ENCODE results near the gene MGAT4B.
"Not testable (repeated sequence)": the region's sequence is repeated elsewhere in the genome, so short reads cannot be mapped to it uniquely, and the experiment has no call there.

The MGAT4B gene

GRCh38 chr5:179806250-179807048 lies at the start of gene MGAT4B:
MGAT4B (minus strand) TSS chr5:179806866; CDS start chr5:179806583, 283 bp downstream.
- H3K27ac ChIP-seq: peak within 1 kb of the TSS; percentile 87 to 96 (median 91)
- peak within 1 kb of the TSS; percentile 71 to 95 (median 92) for H3K4me3 ChIP-seq

GRCh38 chr5:179854356-179854755 lies 47.7 kb upstream of the MGAT4B start:
- Histone ChIP-seq H3K27ac (no peak overlapping the region), H3K4me3 (no peak overlapping the region)

- no peak overlapping the region for H3K4me3 ChIP-seq
- H3K27ac ChIP-seq: peak overlapping the region in 1 of 21 experiments; percentile 17
Observed at GRCh38 chr5:179852993-179853547, 46.4 kb upstream of the MGAT4B start.

- no peak overlapping the region for H3K27ac ChIP-seq
Observed at GRCh38 chr5:179841621-179842020, 35.0 kb upstream of the MGAT4B start.

GRCh38 chr5:179840766-179841165 lies 34.1 kb upstream of the MGAT4B start:
- Histone ChIP-seq H3K27ac (peak overlapping the region in 1 of 21 experiments; percentile 22), H3K4me3 (no peak overlapping the region)

More at GRCh38 chr5:179841621-179842020, 35.0 kb upstream of the MGAT4B start:
- H3K4me3 ChIP-seq: no peak overlapping the region

GRCh38 chr5:179840321-179840720 lies 33.7 kb upstream of the MGAT4B start:
- Histone ChIP-seq H3K27ac (no peak overlapping the region), H3K4me3 (no peak overlapping the region)

GRCh38 chr5:179839328-179840256 lies 32.9 kb upstream of the MGAT4B start:
- Histone ChIP-seq H3K4me3 (no peak overlapping the region), H3K27ac (no peak overlapping the region)

- peak overlapping the region in 6 of 21 experiments; percentile 0 to 62 (median 41) for H3K27ac ChIP-seq
Observed at GRCh38 chr5:179837076-179838011, 30.7 kb upstream of the MGAT4B start.

GRCh38 chr5:179836225-179837019 lies 29.8 kb upstream of the MGAT4B start:
- H3K4me3 ChIP-seq: no peak overlapping the region
- peak overlapping the region in 8 of 21 experiments; percentile 0 to 62 (median 22) for H3K27ac ChIP-seq

More at GRCh38 chr5:179837076-179838011, 30.7 kb upstream of the MGAT4B start:
- no peak overlapping the region for H3K4me3 ChIP-seq

- H3K27ac ChIP-seq, H3K4me3 ChIP-seq: not testable (repeated sequence)
Observed at GRCh38 chr5:179834871-179835270, 28.2 kb upstream of the MGAT4B start.

GRCh38 chr5:179834120-179834519 lies 27.5 kb upstream of the MGAT4B start:
- Histone ChIP-seq H3K27ac (no peak overlapping the region), H3K4me3 (no peak overlapping the region)

- Histone ChIP-seq H3K4me3 (no peak overlapping the region), H3K27ac (no peak overlapping the region)
Observed at GRCh38 chr5:179833709-179834070, 27.0 kb upstream of the MGAT4B start.

GRCh38 chr5:179833056-179833708 lies 26.5 kb upstream of the MGAT4B start:
- H3K27ac ChIP-seq: no peak overlapping the region
- H3K4me3 ChIP-seq: no peak overlapping the region

GRCh38 chr5:179832039-179832745 lies 25.5 kb upstream of the MGAT4B start:
- no peak overlapping the region for H3K4me3 ChIP-seq
- no peak overlapping the region for H3K27ac ChIP-seq

GRCh38 chr5:179830818-179831468 lies 24.3 kb upstream of the MGAT4B start:
- no peak overlapping the region for H3K27ac ChIP-seq
- no peak overlapping the region for H3K4me3 ChIP-seq

- no peak overlapping the region for H3K27ac ChIP-seq
- H3K4me3 ChIP-seq: no peak overlapping the region
Observed at GRCh38 chr5:179829732-179830435, 23.2 kb upstream of the MGAT4B start.
